ENCODE measurements around the gene ISG15. TPM values are rescaled to one million over a fixed set of nuclear protein-coding genes. Genes with fewer than 3 reads are reported as not detected.

Gene ISG15
- total RNA-seq, 1 experiment from 2014 or later = 758 TPM

DNA sequence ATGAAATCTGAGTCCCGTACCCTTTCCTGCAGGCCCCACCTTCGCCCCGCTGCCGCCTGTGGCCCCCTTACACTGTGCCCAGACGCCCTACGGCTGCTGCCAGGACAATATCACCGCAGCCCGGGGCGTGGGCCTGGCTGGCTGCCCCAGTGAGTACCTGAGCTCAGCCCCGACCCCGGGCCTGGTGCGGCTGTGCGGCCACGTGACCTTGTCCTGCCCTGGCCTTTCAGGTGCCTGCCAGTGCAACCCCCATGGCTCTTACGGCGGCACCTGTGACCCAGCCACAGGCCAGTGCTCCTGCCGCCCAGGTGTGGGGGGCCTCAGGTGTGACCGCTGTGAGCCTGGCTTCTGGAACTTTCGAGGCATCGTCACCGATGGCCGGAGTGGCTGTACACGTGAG lies 31.8 kb downstream of the ISG15 start:
- no peak for ATAC-seq

DNA sequence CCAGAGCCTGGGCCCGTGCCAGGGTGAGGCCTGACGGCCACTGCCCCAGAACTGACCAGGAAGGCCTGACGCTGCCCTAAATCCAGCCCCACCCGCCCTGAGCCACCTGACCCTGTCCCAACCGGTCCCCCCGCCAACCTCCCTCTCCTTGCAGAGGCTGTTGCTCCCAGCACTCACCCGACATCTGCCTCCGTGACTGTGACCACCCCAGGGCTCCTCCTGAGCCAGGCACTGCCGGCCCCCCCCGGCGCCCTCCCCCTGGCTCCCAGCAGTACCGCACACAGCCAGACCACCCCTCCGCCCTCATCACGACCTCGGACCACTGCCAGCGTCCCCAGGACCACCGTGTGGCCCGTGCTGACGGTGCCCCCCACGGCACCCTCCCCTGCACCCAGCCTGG lies 32.9 kb downstream of the ISG15 start:
- Histone ChIP-seq H3F3A (ENCODE audit: low read length, unreplicated experiment) (no peaks in the 10 kb centered on the region), H3K79me2 (ENCODE audit: low read length) (peaks cover 26% of the 10 kb centered on the region), H4K20me1 (ENCODE audit: low read length) (peaks cover 27% of the 10 kb centered on the region), H3K4me2 (ENCODE audit: low read length) (no peak overlapping the region), H3K36me3 (ENCODE audit: low read depth, low read length) (peaks cover 81% of the 10 kb centered on the region), H3K27me3 (ENCODE audit: low read length) (no peaks in the 10 kb centered on the region), H3K9ac (ENCODE audit: low read length) (no peak overlapping the region), H2AFZ (ENCODE audit: low read length) (no peak overlapping the region), H3K4me3 (ENCODE audit: low read length) (no peak overlapping the region), H3K27ac (ENCODE audit: low read length) (no peak overlapping the region), H3K9me2 (replicated peaks; ENCODE audit: low read length) (no peaks in the 10 kb centered on the region), H3K4me1 (ENCODE audit: insufficient read depth, low read length) (no peaks in the 10 kb centered on the region), H3K9me3 (ENCODE audit: low read length) (no peaks in the 10 kb centered on the region)
- no peak for ATAC-seq
- ChIA-PET CTCF (no interaction called here), POLR2A (ENCODE audit: unreplicated experiment) (no interaction called here)
- DNase-seq = no peak
- TF ChIP-seq, protein P1, sequence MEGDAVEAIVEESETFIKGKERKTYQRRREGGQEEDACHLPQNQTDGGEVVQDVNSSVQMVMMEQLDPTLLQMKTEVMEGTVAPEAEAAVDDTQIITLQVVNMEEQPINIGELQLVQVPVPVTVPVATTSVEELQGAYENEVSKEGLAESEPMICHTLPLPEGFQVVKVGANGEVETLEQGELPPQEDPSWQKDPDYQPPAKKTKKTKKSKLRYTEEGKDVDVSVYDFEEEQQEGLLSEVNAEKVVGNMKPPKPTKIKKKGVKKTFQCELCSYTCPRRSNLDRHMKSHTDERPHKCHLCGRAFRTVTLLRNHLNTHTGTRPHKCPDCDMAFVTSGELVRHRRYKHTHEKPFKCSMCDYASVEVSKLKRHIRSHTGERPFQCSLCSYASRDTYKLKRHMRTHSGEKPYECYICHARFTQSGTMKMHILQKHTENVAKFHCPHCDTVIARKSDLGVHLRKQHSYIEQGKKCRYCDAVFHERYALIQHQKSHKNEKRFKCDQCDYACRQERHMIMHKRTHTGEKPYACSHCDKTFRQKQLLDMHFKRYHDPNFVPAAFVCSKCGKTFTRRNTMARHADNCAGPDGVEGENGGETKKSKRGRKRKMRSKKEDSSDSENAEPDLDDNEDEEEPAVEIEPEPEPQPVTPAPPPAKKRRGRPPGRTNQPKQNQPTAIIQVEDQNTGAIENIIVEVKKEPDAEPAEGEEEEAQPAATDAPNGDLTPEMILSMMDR (conservative IDR thresholded peaks at IDR 0.05; ENCODE audit: low read depth, low read length) = no peak
- TF ChIP-seq EZH2phosphoT487 (IDR thresholded peaks at IDR 0.05; ENCODE audit: borderline replicate concordance, low read length) = no peak
- TF ChIP-seq EZH2 (IDR thresholded peaks at IDR 0.05; ENCODE audit: low read length, unreplicated experiment) = no peak
- BruUV-seq (replicated peaks) = no TSS peak
- intact Hi-C loops (cut with micrococcal nuclease) = no loop called here

More for the DNA sequence above, 31.8 kb downstream of the ISG15 start:
- Histone ChIP-seq H3K79me2 (ENCODE audit: low read length) (peaks cover 27% of the 10 kb centered on the region), H3F3A (ENCODE audit: low read length, unreplicated experiment) (no peaks in the 10 kb centered on the region), H3K9me3 (ENCODE audit: low read length) (no peaks in the 10 kb centered on the region), H3K27me3 (ENCODE audit: low read length) (no peaks in the 10 kb centered on the region), H3K4me3 (ENCODE audit: low read length) (no peak overlapping the region), H3K9me2 (replicated peaks; ENCODE audit: low read length) (no peaks in the 10 kb centered on the region), H3K4me1 (ENCODE audit: insufficient read depth, low read length) (peaks cover 4% of the 10 kb centered on the region), H3K9ac (ENCODE audit: low read length) (no peak overlapping the region), H2AFZ (ENCODE audit: low read length) (no peak overlapping the region), H3K36me3 (ENCODE audit: low read depth, low read length) (peaks cover 73% of the 10 kb centered on the region), H3K27ac (ENCODE audit: low read length) (no peak overlapping the region), H3K4me2 (ENCODE audit: low read length) (no peak overlapping the region), H4K20me1 (ENCODE audit: low read length) (peaks cover 30% of the 10 kb centered on the region)
- no peak for DNase-seq
- CTCF ChIA-PET = no interaction called here
- BruUV-seq (replicated peaks) = no TSS peak
- TF ChIP-seq EZH2 (IDR thresholded peaks at IDR 0.05; ENCODE audit: low read length, unreplicated experiment) (no peak), EZH2phosphoT487 (IDR thresholded peaks at IDR 0.05; ENCODE audit: borderline replicate concordance, low read length) (no peak)
- TF ChIP-seq, protein P1 (conservative IDR thresholded peaks at IDR 0.05; ENCODE audit: low read depth, low read length) = no peak
- POLR2A ChIA-PET (ENCODE audit: unreplicated experiment) = no interaction called here
- intact Hi-C loops (cut with micrococcal nuclease) = no loop called here

DNA sequence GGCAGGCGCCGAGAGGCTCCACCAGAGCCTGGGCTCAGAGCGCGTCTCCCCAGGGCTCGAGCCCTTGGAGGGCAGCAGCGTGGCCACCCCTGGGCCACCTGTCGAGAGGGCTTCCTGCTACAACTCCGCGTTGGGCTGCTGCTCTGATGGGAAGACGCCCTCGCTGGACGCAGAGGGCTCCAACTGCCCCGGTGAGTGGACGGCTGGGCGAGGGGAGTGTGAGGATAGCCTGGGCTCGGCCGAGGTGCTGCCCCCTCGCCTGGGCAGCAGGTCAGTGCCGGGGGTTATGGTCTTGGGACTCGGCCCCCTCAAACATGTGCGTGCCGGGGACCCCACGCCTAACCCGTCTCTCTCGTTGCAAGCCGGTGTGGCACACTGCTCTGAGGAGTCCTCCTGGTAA lies 33.5 kb downstream of the ISG15 start:
- H3K4me2 ChIP-seq (ENCODE audit: low read length) = no peak overlapping the region
- ATAC-seq (no peak), DNase-seq (no peak)
- H3K79me2 ChIP-seq (ENCODE audit: low read length) = peaks cover 21% of the 10 kb centered on the region
- H3K9me2 ChIP-seq (replicated peaks; ENCODE audit: low read length) = no peaks in the 10 kb centered on the region
- BruUV-seq (replicated peaks) = no TSS peak
- intact Hi-C loops (cut with micrococcal nuclease) = no loop called here
- H3K27ac ChIP-seq (ENCODE audit: low read length) = no peak overlapping the region
- H3K27me3 ChIP-seq (ENCODE audit: low read length) = no peaks in the 10 kb centered on the region
- no peaks in the 10 kb centered on the region for H3F3A ChIP-seq (ENCODE audit: low read length, unreplicated experiment)
- H3K36me3 ChIP-seq (ENCODE audit: low read depth, low read length) = peaks cover 81% of the 10 kb centered on the region
- H2AFZ ChIP-seq (ENCODE audit: low read length) = no peak overlapping the region
- H3K9me3 ChIP-seq (ENCODE audit: low read length) = no peaks in the 10 kb centered on the region
- peaks cover 22% of the 10 kb centered on the region for H4K20me1 ChIP-seq (ENCODE audit: low read length)
- no peaks in the 10 kb centered on the region for H3K4me1 ChIP-seq (ENCODE audit: insufficient read depth, low read length)
- no peak overlapping the region for H3K9ac ChIP-seq (ENCODE audit: low read length)
- H3K4me3 ChIP-seq (ENCODE audit: low read length) = no peak overlapping the region
- POLR2A ChIA-PET (ENCODE audit: unreplicated experiment) = no interaction called here
- TF ChIP-seq EZH2phosphoT487 (IDR thresholded peaks at IDR 0.05; ENCODE audit: borderline replicate concordance, low read length) (no peak), EZH2 (IDR thresholded peaks at IDR 0.05; ENCODE audit: low read length, unreplicated experiment) (no peak)
- TF ChIP-seq, protein P1 (conservative IDR thresholded peaks at IDR 0.05; ENCODE audit: low read depth, low read length) = no peak
- CTCF ChIA-PET = no interaction called here

Measured in PC-3 (cell line).